Measurements from ENCODE around the gene DDX3X.
"Not testable (repeated sequence)": the region's sequence is repeated elsewhere in the genome, so short reads cannot be mapped to it uniquely, and the experiment has no call there.

The DDX3X gene

GRCh38 chrX:41391606-41392005, 57.6 kb downstream of the DDX3X start:
- Histone ChIP-seq H3K27ac (no peak overlapping the region), H3K79me2 (ENCODE audit: insufficient read depth, low read depth) (no peaks in the 10 kb centered on the region), H4K20me1 (ENCODE audit: insufficient read depth) (no peaks in the 10 kb centered on the region), H2AFZ (ENCODE audit: low read depth) (no peak overlapping the region), H3K36me3 (ENCODE audit: insufficient read depth) (no peaks in the 10 kb centered on the region), H3K4me3 (IDR thresholded peaks at IDR 0.05; ENCODE audit: insufficient read depth, low read depth, low read length) (no peak overlapping the region), H3K4me2 (no peak overlapping the region), H3K27me3 (ENCODE audit: insufficient read depth, low read depth) (no peaks in the 10 kb centered on the region), H3K4me1 (ENCODE audit: low read depth, poor library complexity, severe bottlenecking) (no peaks in the 10 kb centered on the region), H3K9ac (no peak overlapping the region)
- no peak for TF ChIP-seq CTCF (conservative IDR thresholded peaks at IDR 0.05; ENCODE audit: low read depth, low read length)

GRCh38 chrX:41394293-41394692, 60.3 kb downstream of the DDX3X start:
- Histone ChIP-seq H3K4me1 (ENCODE audit: low read depth, poor library complexity, severe bottlenecking) (no peaks in the 10 kb centered on the region), H3K36me3 (ENCODE audit: insufficient read depth) (no peaks in the 10 kb centered on the region), H3K4me2 (no peak overlapping the region), H3K79me2 (ENCODE audit: insufficient read depth, low read depth) (no peaks in the 10 kb centered on the region), H4K20me1 (ENCODE audit: insufficient read depth) (no peaks in the 10 kb centered on the region), H3K4me3 (IDR thresholded peaks at IDR 0.05; ENCODE audit: insufficient read depth, low read depth, low read length) (no peak overlapping the region), H3K9ac (no peak overlapping the region), H2AFZ (ENCODE audit: low read depth) (no peak overlapping the region), H3K27ac (no peak overlapping the region), H3K27me3 (ENCODE audit: insufficient read depth, low read depth) (no peaks in the 10 kb centered on the region)
- no peak for TF ChIP-seq CTCF (conservative IDR thresholded peaks at IDR 0.05; ENCODE audit: low read depth, low read length)

GRCh38 chrX:41397219-41397618, 63.3 kb downstream of the DDX3X start:
- H2AFZ ChIP-seq (ENCODE audit: low read depth) = no peak overlapping the region
- H4K20me1 ChIP-seq (ENCODE audit: insufficient read depth) = no peaks in the 10 kb centered on the region
- no peak overlapping the region for H3K9ac ChIP-seq
- H3K4me2 ChIP-seq = no peak overlapping the region
- H3K4me1 ChIP-seq (ENCODE audit: low read depth, poor library complexity, severe bottlenecking) = no peaks in the 10 kb centered on the region
- H3K36me3 ChIP-seq (ENCODE audit: insufficient read depth) = no peaks in the 10 kb centered on the region
- H3K27ac ChIP-seq = no peak overlapping the region
- H3K4me3 ChIP-seq (IDR thresholded peaks at IDR 0.05; ENCODE audit: insufficient read depth, low read depth, low read length) = no peak overlapping the region
- no peaks in the 10 kb centered on the region for H3K27me3 ChIP-seq (ENCODE audit: insufficient read depth, low read depth)
- TF ChIP-seq CTCF (conservative IDR thresholded peaks at IDR 0.05; ENCODE audit: low read depth, low read length) = no peak
- H3K79me2 ChIP-seq (ENCODE audit: insufficient read depth, low read depth) = no peaks in the 10 kb centered on the region

GRCh38 chrX:41397768-41398167, 63.8 kb downstream of the DDX3X start:
- TF ChIP-seq CTCF (conservative IDR thresholded peaks at IDR 0.05; ENCODE audit: low read depth, low read length) = no peak
- H3K36me3 ChIP-seq (ENCODE audit: insufficient read depth) = no peaks in the 10 kb centered on the region

GRCh38 chrX:41402556-41402955, 68.6 kb downstream of the DDX3X start:
- H3K4me3 ChIP-seq (IDR thresholded peaks at IDR 0.05; ENCODE audit: insufficient read depth, low read depth, low read length); H3K4me2 ChIP-seq; H3K27me3 ChIP-seq (ENCODE audit: insufficient read depth, low read depth); H3K36me3 ChIP-seq (ENCODE audit: insufficient read depth); H3K4me1 ChIP-seq (ENCODE audit: low read depth, poor library complexity, severe bottlenecking); H3K27ac ChIP-seq; H3K9ac ChIP-seq; H2AFZ ChIP-seq (ENCODE audit: low read depth); H4K20me1 ChIP-seq (ENCODE audit: insufficient read depth); H3K79me2 ChIP-seq (ENCODE audit: insufficient read depth, low read depth): not testable (repeated sequence)

More at GRCh38 chrX:41397768-41398167, 63.8 kb downstream of the DDX3X start:
- Histone ChIP-seq H3K4me3 (IDR thresholded peaks at IDR 0.05; ENCODE audit: insufficient read depth, low read depth, low read length) (no peak overlapping the region), H3K4me1 (ENCODE audit: low read depth, poor library complexity, severe bottlenecking) (no peaks in the 10 kb centered on the region), H3K27me3 (ENCODE audit: insufficient read depth, low read depth) (no peaks in the 10 kb centered on the region), H3K27ac (no peak overlapping the region), H3K4me2 (no peak overlapping the region), H2AFZ (ENCODE audit: low read depth) (no peak overlapping the region), H3K79me2 (ENCODE audit: insufficient read depth, low read depth) (no peaks in the 10 kb centered on the region), H4K20me1 (ENCODE audit: insufficient read depth) (no peaks in the 10 kb centered on the region), H3K9ac (no peak overlapping the region)
